Loucy (cell line): ENCODE measurements around the gene EIF3A.
"Not testable (repeated sequence)": the region's sequence is repeated elsewhere in the genome, so short reads cannot be mapped to it uniquely, and the experiment has no call there.

ENCODE experiments used
- H2AFZ ChIP-seq: fragments of 200-600 bp; sonication (generic); 2 replicates; pipeline ENCODE4 v1.6.0; 2016; ENCODE audit warnings: antibody characterized with exemption, mild to moderate bottlenecking, low read length, moderate library complexity
- H3F3A ChIP-seq: fragments of 200-600 bp; 2 replicates; pipeline ENCODE4 v1.6.0; 2016; ENCODE audit warnings: antibody characterized with exemption, low read depth, mild to moderate bottlenecking
- H3K27me3 ChIP-seq: fragments of 200-600 bp; sonication (generic); 2 replicates; pipeline ENCODE4 v1.6.1; 2014; ENCODE audit warnings: low read length, mild to moderate bottlenecking; ENCODE audit not compliant: insufficient read depth, poor library complexity, severe bottlenecking
- H3K36me3 ChIP-seq: fragments of 200-600 bp; sonication (generic); 2 replicates; pipeline ENCODE4 v1.6.1; 2016; ENCODE audit warnings: low read length; ENCODE audit not compliant: insufficient read depth
- H3K4me1 ChIP-seq: fragments of 200-600 bp; sonication (generic); 2 replicates; pipeline ENCODE4 v1.5.1; 2014; ENCODE audit warnings: low read length, mild to moderate bottlenecking; ENCODE audit not compliant: insufficient read depth, poor library complexity, severe bottlenecking
- H3K4me2 ChIP-seq: fragments of 200-600 bp; sonication (generic); 2 replicates; pipeline ENCODE4 v1.6.0; 2014; ENCODE audit warnings: antibody characterized with exemption, low read length, low read depth, mild to moderate bottlenecking; ENCODE audit not compliant: poor library complexity, severe bottlenecking
- H3K4me3 ChIP-seq: fragments of 200-600 bp; sonication (generic); 2 replicates; pipeline ENCODE4 v1.5.1; 2014; ENCODE audit warnings: low read length, mild to moderate bottlenecking, mixed read lengths; ENCODE audit not compliant: poor library complexity, severe bottlenecking
- H3K79me2 ChIP-seq: fragments of 200-600 bp; sonication (generic); 2 replicates; pipeline ENCODE4 v1.6.1; 2014; ENCODE audit warnings: low read length; ENCODE audit not compliant: insufficient read depth
- H3K9ac ChIP-seq: fragments of 200-600 bp; sonication (generic); 2 replicates; pipeline ENCODE4 v1.6.0; 2014; ENCODE audit warnings: mild to moderate bottlenecking, low read depth, low read length, moderate library complexity; ENCODE audit not compliant: poor library complexity, severe bottlenecking
- H3K9me2 ChIP-seq: fragments of 200-600 bp; sonication (generic); replicated peaks from 2 replicates; pipeline ENCODE4 v1.6.1; 2016; ENCODE audit warnings: low read depth, low read length, mixed read lengths
- H3K9me3 ChIP-seq: fragments of 200-600 bp; sonication (generic); 2 replicates; pipeline ENCODE4 v1.6.1; 2014; ENCODE audit warnings: mild to moderate bottlenecking, antibody characterized with exemption, low read length, low read depth; ENCODE audit not compliant: insufficient read depth
- H4K20me1 ChIP-seq: fragments of 200-600 bp; sonication (generic); 2 replicates; pipeline ENCODE4 v1.6.0; 2014; ENCODE audit warnings: antibody characterized with exemption, low read length, mild to moderate bottlenecking; ENCODE audit not compliant: insufficient read depth, poor library complexity, severe bottlenecking
- CTCF ChIP-seq: fragments of 200-600 bp; sonication (generic); conservative IDR thresholded peaks from 2 replicates; pipeline ENCODE4 v1.5.1; 2014; ENCODE audit warnings: mild to moderate bottlenecking, antibody characterized with exemption, low read length
- EZH2phosphoT487 ChIP-seq: fragments of 200-600 bp; IDR thresholded peaks from 2 replicates; pipeline ENCODE4 v1.6.1; 2018; ENCODE audit warnings: antibody characterized with exemption, mild to moderate bottlenecking, moderate library complexity, borderline replicate concordance

Gene EIF3A

GRCh38 chr10:119098576-119098975 lies 18.0 kb upstream of the EIF3A start:
- H3F3A ChIP-seq = peaks cover 8% of the 10 kb centered on the region; the same call in 1 of the 2 replicates
- no peaks in the 10 kb centered on the region for H3K79me2 ChIP-seq
- no peak overlapping the region for H3K4me2 ChIP-seq
- no peaks in the 10 kb centered on the region for H3K9me2 ChIP-seq
- H3K4me1 ChIP-seq = peaks cover 2% of the 10 kb centered on the region
- H3K36me3 ChIP-seq = no peaks in the 10 kb centered on the region
- no peak overlapping the region for H3K9ac ChIP-seq
- H3K4me3 ChIP-seq = no peak overlapping the region
- H3K9me3 ChIP-seq = no peaks in the 10 kb centered on the region
- TF ChIP-seq EZH2phosphoT487 (no peak), CTCF (no peak)
- H4K20me1 ChIP-seq = no peaks in the 10 kb centered on the region
- no peaks in the 10 kb centered on the region for H3K27me3 ChIP-seq
- no peak overlapping the region for H2AFZ ChIP-seq

GRCh38 chr10:119096641-119097415 lies 16.2 kb upstream of the EIF3A start:
- not testable (repeated sequence) for H4K20me1 ChIP-seq, H3K36me3 ChIP-seq, H3K9me2 ChIP-seq, H2AFZ ChIP-seq, H3K9ac ChIP-seq, H3F3A ChIP-seq, H3K27me3 ChIP-seq, H3K79me2 ChIP-seq, H3K4me2 ChIP-seq, H3K4me3 ChIP-seq, H3K9me3 ChIP-seq, H3K4me1 ChIP-seq

GRCh38 chr10:119095640-119096039 lies 15.0 kb upstream of the EIF3A start:
- H3K4me3 ChIP-seq = no peak overlapping the region
- H4K20me1 ChIP-seq = no peaks in the 10 kb centered on the region
- no peak overlapping the region for H3K4me2 ChIP-seq
- no peak overlapping the region for H3K9ac ChIP-seq
- H3K9me2 ChIP-seq = no peaks in the 10 kb centered on the region
- TF ChIP-seq EZH2phosphoT487 (no peak), CTCF (no peak)
- H3K9me3 ChIP-seq = no peaks in the 10 kb centered on the region
- no peaks in the 10 kb centered on the region for H3F3A ChIP-seq
- H3K36me3 ChIP-seq = no peaks in the 10 kb centered on the region
- no peak overlapping the region for H2AFZ ChIP-seq
- H3K27me3 ChIP-seq = no peaks in the 10 kb centered on the region
- peaks cover 9% of the 10 kb centered on the region for H3K4me1 ChIP-seq
- H3K79me2 ChIP-seq = no peaks in the 10 kb centered on the region

- peak overlapping the region; percentile 40 for H3K9ac ChIP-seq
- no peaks in the 10 kb centered on the region for H3K27me3 ChIP-seq
- TF ChIP-seq EZH2phosphoT487 (no peak), CTCF (no peak)
- no peaks in the 10 kb centered on the region for H3K36me3 ChIP-seq
- H3K4me1 ChIP-seq = peaks cover 28% of the 10 kb centered on the region
- H3K4me2 ChIP-seq = peak overlapping the region; percentile 35
- no peaks in the 10 kb centered on the region for H4K20me1 ChIP-seq
- peak overlapping the region; percentile 6 for H3K4me3 ChIP-seq
- no peaks in the 10 kb centered on the region for H3K79me2 ChIP-seq
- no peaks in the 10 kb centered on the region for H3K9me2 ChIP-seq
- no peaks in the 10 kb centered on the region for H3K9me3 ChIP-seq
- no peaks in the 10 kb centered on the region for H3F3A ChIP-seq
- no peak overlapping the region for H2AFZ ChIP-seq
These were observed 10.4 kb upstream of the EIF3A start for GRCh38 chr10:119090968-119091367.
